ENCODE data around the gene OSBPL8. TPM values are rescaled to one million over a fixed set of nuclear protein-coding genes. Genes with fewer than 3 reads are reported as not detected.

Gene OSBPL8
- total RNA-seq, 1 donor from 2014 or later: 119 TPM

GRCh38 chr12:76470028-76470939, 89.3 kb downstream of the OSBPL8 start:
- H3K36me3 ChIP-seq (ENCODE audit: insufficient read depth, low read length): no peaks in the 10 kb centered on the region
- H3K9ac ChIP-seq (ENCODE audit: low read length): peak overlapping the region; percentile 9
- Mint-ChIP-seq H3K4me1 (ENCODE audit: low read depth, unreplicated experiment) (peaks cover 10% of the 10 kb centered on the region), H3K27me3 (ENCODE audit: low read depth, unreplicated experiment) (no peaks in the 10 kb centered on the region), H3K36me3 (ENCODE audit: low read depth, unreplicated experiment) (no peaks in the 10 kb centered on the region), H3K4me3 (ENCODE audit: unreplicated experiment) (no peak overlapping the region), H3K27ac (ENCODE audit: unreplicated experiment) (no peak overlapping the region), H3K9me3 (ENCODE audit: unreplicated experiment) (no peaks in the 10 kb centered on the region)
- H3K9me3 ChIP-seq (ENCODE audit: insufficient read depth, low read depth, low read length): no peaks in the 10 kb centered on the region
- peak overlapping the region; percentile 70 for H3K4me2 ChIP-seq (ENCODE audit: low read length)
- H3K4me3 ChIP-seq (ENCODE audit: insufficient read depth, low read depth, low read length): no peak overlapping the region
- H4K20me1 ChIP-seq (ENCODE audit: insufficient read depth, low read length): peaks cover 15% of the 10 kb centered on the region
- H3K79me2 ChIP-seq (ENCODE audit: insufficient read depth, low read length): peaks cover 36% of the 10 kb centered on the region
- FAIRE-seq (peak; percentile 97), DNase-seq (ENCODE audit: low read depth) (peak; percentile 96)
- peaks cover 22% of the 10 kb centered on the region for H3K4me1 ChIP-seq (ENCODE audit: insufficient read depth, low read length)
- no peak for TF ChIP-seq CTCF (IDR thresholded peaks at IDR 0.05; ENCODE audit: insufficient read depth, low read depth, low read length)
- no peak for TF ChIP-seq EZH2 (IDR thresholded peaks at IDR 0.05; ENCODE audit: insufficient read depth, low read length)
- no peak overlapping the region for H2AFZ ChIP-seq (ENCODE audit: low read depth, low read length)
- H3K27ac ChIP-seq (ENCODE audit: low read depth, low read length): peak overlapping the region; percentile 71
- no peaks in the 10 kb centered on the region for H3K27me3 ChIP-seq (ENCODE audit: insufficient read depth, low read length)

DNA sequence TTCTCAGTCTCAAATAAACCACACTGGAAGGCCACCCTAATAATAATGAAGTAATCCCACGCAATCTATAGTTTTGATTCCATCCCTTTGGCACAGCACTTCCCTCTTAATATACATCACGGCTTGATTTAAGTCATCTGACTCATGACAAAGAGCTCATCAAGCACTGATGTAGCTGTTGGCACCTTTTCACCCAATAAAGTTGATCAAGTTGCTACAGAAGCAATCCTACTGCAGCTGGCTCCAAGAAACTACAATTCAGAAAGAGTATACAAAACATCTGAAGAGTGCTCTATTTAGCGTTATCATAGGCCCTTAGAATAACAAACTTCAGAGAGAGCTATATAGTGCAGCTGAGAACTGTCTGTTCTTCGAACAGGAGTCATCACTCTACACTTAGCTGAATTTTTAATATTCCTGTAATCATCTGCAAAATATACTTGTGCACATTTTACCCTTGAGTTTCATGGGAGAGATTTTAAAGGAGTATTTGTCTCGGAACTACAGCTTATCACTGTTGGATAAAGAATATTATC, 94.9 kb downstream of the OSBPL8 start:
- Mint-ChIP-seq H3K27ac (ENCODE audit: unreplicated experiment) (no peak overlapping the region), H3K4me1 (ENCODE audit: low read depth, unreplicated experiment) (peaks cover 23% of the 10 kb centered on the region), H3K9me3 (ENCODE audit: unreplicated experiment) (no peaks in the 10 kb centered on the region), H3K27me3 (ENCODE audit: low read depth, unreplicated experiment) (no peaks in the 10 kb centered on the region), H3K36me3 (ENCODE audit: low read depth, unreplicated experiment) (no peaks in the 10 kb centered on the region), H3K4me3 (ENCODE audit: unreplicated experiment) (no peak overlapping the region)
- H3K36me3 ChIP-seq (ENCODE audit: insufficient read depth, low read length): no peaks in the 10 kb centered on the region
- H4K20me1 ChIP-seq (ENCODE audit: insufficient read depth, low read length): peaks cover 6% of the 10 kb centered on the region
- no peak overlapping the region for H2AFZ ChIP-seq (ENCODE audit: low read depth, low read length)
- H3K79me2 ChIP-seq (ENCODE audit: insufficient read depth, low read length): peaks cover 48% of the 10 kb centered on the region
- peaks cover 7% of the 10 kb centered on the region for H3K4me1 ChIP-seq (ENCODE audit: insufficient read depth, low read length)
- TF ChIP-seq EZH2 (IDR thresholded peaks at IDR 0.05; ENCODE audit: insufficient read depth, low read length) (no peak), CTCF (IDR thresholded peaks at IDR 0.05; ENCODE audit: insufficient read depth, low read depth, low read length) (no peak)
- FAIRE-seq (no peak), DNase-seq (ENCODE audit: low read depth) (no peak)
- no peak overlapping the region for H3K4me3 ChIP-seq (ENCODE audit: insufficient read depth, low read depth, low read length)
- H3K9me3 ChIP-seq (ENCODE audit: insufficient read depth, low read depth, low read length): no peaks in the 10 kb centered on the region
- H3K27me3 ChIP-seq (ENCODE audit: insufficient read depth, low read length): no peaks in the 10 kb centered on the region
- H3K9ac ChIP-seq (ENCODE audit: low read length): no peak overlapping the region
- no peak overlapping the region for H3K27ac ChIP-seq (ENCODE audit: low read depth, low read length)
- H3K4me2 ChIP-seq (ENCODE audit: low read length): no peak overlapping the region

All from astrocyte (in vitro differentiated cells and primary cell).